ENCODE results near the gene RBMS3. TPM values are rescaled to one million over a fixed set of nuclear protein-coding genes. Genes with fewer than 3 reads are reported as not detected.
A peak's percentile ranks its signal among the peaks of the same experiment; 100 is the strongest.

RBMS3 gene
- total and polyA plus RNA-seq, 2 experiments from 2014 or later: 20.8 TPM

DNA sequence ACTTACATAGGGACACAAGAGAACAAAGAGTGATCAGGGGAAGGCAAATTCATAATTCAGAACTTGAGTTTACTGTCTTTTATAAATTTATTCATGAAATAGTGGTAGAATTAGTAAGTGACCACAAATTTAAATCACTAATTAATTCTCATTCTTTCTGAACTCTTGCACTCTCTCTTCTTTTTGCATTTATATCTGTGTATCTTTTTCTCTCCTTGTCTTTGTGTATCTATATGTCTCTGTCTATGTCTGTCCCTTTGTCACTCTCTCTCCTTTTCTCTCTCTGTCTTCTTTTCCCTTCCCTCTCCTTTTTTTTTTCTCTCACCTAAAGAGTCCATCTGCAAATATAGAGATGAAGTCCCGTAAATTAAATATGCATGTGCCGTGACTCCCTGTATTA, 31.5 kb downstream of the RBMS3 start:
- H3K27me3 ChIP-seq: no peaks in the 10 kb centered on the region
- H3K4me1 ChIP-seq (ENCODE audit: low read depth): peaks cover 24% of the 10 kb centered on the region
- no peaks in the 10 kb centered on the region for H3K9me3 ChIP-seq (ENCODE audit: low read depth)
- H3K4me3 ChIP-seq: no peak overlapping the region
- TF ChIP-seq, protein P1, sequence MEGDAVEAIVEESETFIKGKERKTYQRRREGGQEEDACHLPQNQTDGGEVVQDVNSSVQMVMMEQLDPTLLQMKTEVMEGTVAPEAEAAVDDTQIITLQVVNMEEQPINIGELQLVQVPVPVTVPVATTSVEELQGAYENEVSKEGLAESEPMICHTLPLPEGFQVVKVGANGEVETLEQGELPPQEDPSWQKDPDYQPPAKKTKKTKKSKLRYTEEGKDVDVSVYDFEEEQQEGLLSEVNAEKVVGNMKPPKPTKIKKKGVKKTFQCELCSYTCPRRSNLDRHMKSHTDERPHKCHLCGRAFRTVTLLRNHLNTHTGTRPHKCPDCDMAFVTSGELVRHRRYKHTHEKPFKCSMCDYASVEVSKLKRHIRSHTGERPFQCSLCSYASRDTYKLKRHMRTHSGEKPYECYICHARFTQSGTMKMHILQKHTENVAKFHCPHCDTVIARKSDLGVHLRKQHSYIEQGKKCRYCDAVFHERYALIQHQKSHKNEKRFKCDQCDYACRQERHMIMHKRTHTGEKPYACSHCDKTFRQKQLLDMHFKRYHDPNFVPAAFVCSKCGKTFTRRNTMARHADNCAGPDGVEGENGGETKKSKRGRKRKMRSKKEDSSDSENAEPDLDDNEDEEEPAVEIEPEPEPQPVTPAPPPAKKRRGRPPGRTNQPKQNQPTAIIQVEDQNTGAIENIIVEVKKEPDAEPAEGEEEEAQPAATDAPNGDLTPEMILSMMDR (IDR thresholded peaks at IDR 0.05; ENCODE audit: low read depth, low read length): no peak
- peak overlapping the region; percentile 66 for H3K27ac ChIP-seq
- no peaks in the 10 kb centered on the region for H3K36me3 ChIP-seq
- DNase-seq (ENCODE audit: low read depth in 1 of 2, low spot score in 1 of 2): no peak

DNA sequence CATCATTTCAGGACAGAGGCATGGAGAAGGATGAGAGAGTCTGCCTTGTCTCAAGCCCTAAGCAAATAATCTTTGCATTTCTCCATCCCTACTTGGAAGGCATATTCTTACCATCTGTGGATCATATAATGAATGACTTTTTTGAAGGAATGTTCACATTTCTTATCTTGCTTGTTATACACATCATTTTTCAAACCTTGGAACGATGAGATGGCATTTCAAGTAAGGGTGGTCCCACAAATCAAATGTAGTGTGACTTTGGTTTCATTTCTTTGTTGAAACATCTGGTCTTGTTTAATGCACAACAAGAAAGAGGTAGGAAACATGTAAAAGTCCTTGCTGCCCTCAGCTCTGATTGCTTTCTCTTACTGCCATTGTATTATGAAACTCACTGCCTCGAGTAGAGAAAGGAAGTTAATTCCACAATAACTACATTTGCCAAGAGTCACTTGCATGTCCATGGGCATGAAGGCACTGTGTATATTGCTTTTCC, 32.1 kb downstream of the RBMS3 start:
- no peak overlapping the region for H3K27ac ChIP-seq
- H3K9me3 ChIP-seq (ENCODE audit: low read depth): no peaks in the 10 kb centered on the region
- H3K4me3 ChIP-seq: no peak overlapping the region
- DNase-seq (ENCODE audit: low read depth in 1 of 2, low spot score in 1 of 2): peak in 1 of 2 donors; percentile 43
- H3K27me3 ChIP-seq: no peaks in the 10 kb centered on the region
- H3K36me3 ChIP-seq: no peaks in the 10 kb centered on the region
- H3K4me1 ChIP-seq (ENCODE audit: low read depth): peaks cover 24% of the 10 kb centered on the region
- TF ChIP-seq, protein P1 (IDR thresholded peaks at IDR 0.05; ENCODE audit: low read depth, low read length): no peak

DNA sequence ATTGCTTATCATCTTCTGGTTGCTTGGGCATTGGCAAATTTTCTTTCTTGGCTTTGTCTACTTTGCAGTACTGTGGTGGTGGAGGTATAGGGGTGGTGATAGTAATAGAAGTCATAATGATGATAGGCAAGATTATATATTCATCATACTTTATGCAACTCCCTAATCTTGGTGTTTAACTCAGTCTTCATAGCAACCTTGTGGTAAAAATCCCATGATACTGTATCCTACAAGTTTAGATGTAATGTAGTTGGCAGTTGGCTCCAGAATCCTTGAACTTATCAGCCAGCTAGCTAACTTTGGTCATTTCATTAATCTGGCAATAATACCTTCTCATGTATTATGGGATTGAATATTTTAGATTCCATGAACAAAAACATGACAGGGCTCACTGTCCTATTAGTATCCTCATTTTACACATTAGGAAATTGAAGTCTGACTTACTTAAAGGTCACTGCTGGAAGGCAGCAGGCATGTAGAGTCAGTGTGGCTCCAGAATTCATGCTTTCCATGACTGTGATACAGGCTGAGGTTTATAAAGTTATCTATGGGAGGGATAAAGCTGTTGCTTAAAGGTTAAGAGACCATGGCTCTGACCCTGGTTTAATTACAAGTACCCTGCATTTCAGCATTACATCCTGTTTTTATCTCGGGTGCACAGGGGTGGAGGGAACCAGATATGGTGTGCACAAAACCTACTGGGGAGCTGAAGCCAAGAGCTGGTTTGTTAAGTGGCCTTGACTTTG, 33.3 kb downstream of the RBMS3 start:
- Histone ChIP-seq H3K4me1 (ENCODE audit: low read depth) (peaks cover 23% of the 10 kb centered on the region), H3K27ac (no peak overlapping the region), H3K27me3 (no peaks in the 10 kb centered on the region), H3K9me3 (ENCODE audit: low read depth) (no peaks in the 10 kb centered on the region), H3K36me3 (no peaks in the 10 kb centered on the region), H3K4me3 (no peak overlapping the region)
- TF ChIP-seq, protein P1 (IDR thresholded peaks at IDR 0.05; ENCODE audit: low read depth, low read length): no peak
- DNase-seq (ENCODE audit: low read depth in 1 of 2, low spot score in 1 of 2): peak in 1 of 2 donors; percentile 38

DNA sequence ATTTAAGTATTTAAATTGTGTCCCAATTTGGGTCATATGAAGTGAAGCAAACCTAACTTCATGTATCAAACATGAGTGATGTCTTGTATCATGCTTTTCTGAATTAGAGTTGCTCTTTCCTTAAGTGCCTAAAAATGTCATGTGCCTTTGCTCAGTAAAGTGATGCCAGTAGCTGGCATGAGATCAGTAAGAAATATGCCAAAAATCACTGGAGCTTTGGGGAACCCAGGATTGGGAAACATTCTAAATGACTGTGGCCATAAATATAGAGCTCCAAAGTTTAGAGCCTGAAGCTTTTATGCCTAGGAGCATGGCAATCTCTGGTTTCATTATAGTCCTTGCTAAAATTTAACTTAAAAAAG, 33.8 kb downstream of the RBMS3 start:
- Histone ChIP-seq H3K4me1 (ENCODE audit: low read depth) (peaks cover 23% of the 10 kb centered on the region), H3K4me3 (no peak overlapping the region), H3K27ac (no peak overlapping the region), H3K36me3 (no peaks in the 10 kb centered on the region), H3K27me3 (no peaks in the 10 kb centered on the region), H3K9me3 (ENCODE audit: low read depth) (no peaks in the 10 kb centered on the region)
- DNase-seq (ENCODE audit: low read depth in 1 of 2, low spot score in 1 of 2): no peak
- TF ChIP-seq, protein P1 (IDR thresholded peaks at IDR 0.05; ENCODE audit: low read depth, low read length): no peak

DNA sequence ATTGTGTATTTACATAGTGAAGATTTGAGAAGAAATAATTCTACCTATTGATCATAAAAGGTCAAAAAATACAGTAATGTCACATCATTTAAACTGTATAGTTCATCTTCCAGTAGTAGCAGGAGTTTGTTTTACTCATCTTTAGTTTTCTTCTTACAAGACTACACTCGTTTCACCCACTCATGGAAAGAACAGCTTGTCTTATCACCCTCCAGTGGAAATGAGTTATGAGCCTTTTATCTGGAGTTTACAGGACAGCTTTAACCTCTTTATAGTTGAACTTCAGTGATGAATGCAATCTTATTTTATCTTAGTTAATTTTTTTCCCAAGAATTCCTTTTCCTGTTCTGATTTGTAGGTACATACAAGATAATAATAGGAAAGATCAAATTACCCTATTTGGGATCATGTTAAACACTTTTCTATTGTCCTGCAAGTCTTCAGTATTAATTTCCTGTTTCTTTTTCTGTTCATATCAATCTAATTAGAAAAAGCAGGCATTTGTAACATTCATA, 36.8 kb downstream of the RBMS3 start:
- peak overlapping the region; percentile 4 for H3K27ac ChIP-seq
- H3K9me3 ChIP-seq (ENCODE audit: low read depth): no peaks in the 10 kb centered on the region
- H3K4me1 ChIP-seq (ENCODE audit: low read depth): peaks cover 16% of the 10 kb centered on the region
- H3K27me3 ChIP-seq: no peaks in the 10 kb centered on the region
- H3K4me3 ChIP-seq: no peak overlapping the region
- H3K36me3 ChIP-seq: no peaks in the 10 kb centered on the region
- TF ChIP-seq, protein P1 (IDR thresholded peaks at IDR 0.05; ENCODE audit: low read depth, low read length): no peak
- DNase-seq (ENCODE audit: low read depth in 1 of 2, low spot score in 1 of 2): no peak
